GM18520 (cell line): ENCODE results near the gene CAMTA1.
"Not testable (repeated sequence)": the region's sequence is repeated elsewhere in the genome, so short reads cannot be mapped to it uniquely, and the experiment has no call there.

Source experiments
- ATAC-seq: cut with Tn5 transposase; IDR thresholded peaks from one replicate; pipeline ENCODE4 v1.9.1; 2021; ENCODE audit not compliant: unreplicated experiment

CAMTA1 gene

GRCh38 chr1:7375329-7375728 is 590.1 kb downstream of the CAMTA1 start:
- no peak for ATAC-seq

GRCh38 chr1:7375781-7376660 is 590.8 kb downstream of the CAMTA1 start:
- no peak for ATAC-seq

- ATAC-seq: no peak
Observed at GRCh38 chr1:7376676-7377075, 591.4 kb downstream of the CAMTA1 start.

- no peak for ATAC-seq
Observed at GRCh38 chr1:7378346-7379130, 593.3 kb downstream of the CAMTA1 start.

- no peak for ATAC-seq
Observed at GRCh38 chr1:7379441-7379971, 594.3 kb downstream of the CAMTA1 start.

GRCh38 chr1:7380068-7380467 is 594.8 kb downstream of the CAMTA1 start:
- ATAC-seq: not testable (repeated sequence)

GRCh38 chr1:7380712-7381111 is 595.5 kb downstream of the CAMTA1 start:
- ATAC-seq: no peak

- ATAC-seq: not testable (repeated sequence)
Observed at GRCh38 chr1:7381729-7382128, 596.5 kb downstream of the CAMTA1 start.

GRCh38 chr1:7382971-7383370 is 597.7 kb downstream of the CAMTA1 start:
- no peak for ATAC-seq

GRCh38 chr1:7383671-7384520 is 598.6 kb downstream of the CAMTA1 start:
- ATAC-seq: no peak

- ATAC-seq: no peak
Observed at GRCh38 chr1:7384679-7385078, 599.4 kb downstream of the CAMTA1 start.

GRCh38 chr1:7385471-7386225 is 600.4 kb downstream of the CAMTA1 start:
- ATAC-seq: no peak

GRCh38 chr1:7386226-7387052 is 601.2 kb downstream of the CAMTA1 start:
- ATAC-seq: no peak

- ATAC-seq: no peak
Observed at GRCh38 chr1:7387053-7387927, 602.0 kb downstream of the CAMTA1 start.

- ATAC-seq: no peak
Observed at GRCh38 chr1:7388141-7388487, 602.9 kb downstream of the CAMTA1 start.

- no peak for ATAC-seq
Observed at GRCh38 chr1:7388488-7389185, 603.4 kb downstream of the CAMTA1 start.

GRCh38 chr1:7389201-7389905 is 604.1 kb downstream of the CAMTA1 start:
- ATAC-seq: no peak
